ENCODE data around the gene FGA.
A peak's percentile ranks its signal among the peaks of the same experiment; 100 is the strongest.

The FGA gene

GRCh38 chr4:154590329-154591006, at the start of gene FGA:
TSS of gene FGA (minus strand) at chr4:154590742. CDS start at chr4:154590687, 55 bp downstream.
- DNase-seq, result no peak

- no peak for DNase-seq
Measured at GRCh38 chr4:154634058-154634457, 43.5 kb upstream of the FGA start.

DNA sequence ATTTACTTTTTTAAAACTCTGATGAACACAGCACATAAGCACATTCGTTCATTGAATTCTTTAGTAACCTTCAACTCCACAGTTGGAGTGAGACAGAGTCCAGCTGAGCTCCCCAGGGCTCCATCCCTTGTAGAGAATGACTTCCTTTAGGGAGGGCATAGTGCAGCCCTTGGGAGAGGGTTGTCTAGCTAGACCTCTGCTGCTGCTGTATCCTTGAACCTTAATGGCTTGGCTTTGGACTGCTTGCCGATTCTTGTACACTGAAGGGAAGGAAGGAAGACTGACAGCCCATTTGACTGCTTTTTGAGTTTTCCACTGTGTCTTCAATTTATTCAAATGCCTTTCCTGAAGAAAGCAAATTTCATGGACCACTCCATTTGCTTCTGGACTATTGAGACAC, 41.3 kb upstream of the FGA start:
- DNase-seq, result no peak

DNA sequence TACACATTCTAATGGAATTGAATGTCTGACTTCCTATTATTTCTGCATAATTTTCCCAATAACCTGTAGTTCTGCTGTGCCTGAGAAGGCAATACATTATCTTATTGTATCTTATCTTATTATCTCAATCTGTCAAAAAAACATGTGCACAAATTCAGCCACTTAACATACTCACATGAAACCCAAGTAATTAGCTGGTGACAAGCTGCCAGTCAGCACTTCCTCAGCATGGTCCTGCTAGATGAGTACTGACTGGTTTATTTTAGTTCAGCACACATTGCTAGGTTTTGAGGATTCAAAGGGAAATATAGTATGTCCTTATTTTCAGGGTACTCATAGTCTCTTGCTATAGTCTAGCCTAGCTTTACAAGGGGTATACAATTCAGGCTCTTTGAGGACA, 39.8 kb upstream of the FGA start:
- no peak for DNase-seq

DNA sequence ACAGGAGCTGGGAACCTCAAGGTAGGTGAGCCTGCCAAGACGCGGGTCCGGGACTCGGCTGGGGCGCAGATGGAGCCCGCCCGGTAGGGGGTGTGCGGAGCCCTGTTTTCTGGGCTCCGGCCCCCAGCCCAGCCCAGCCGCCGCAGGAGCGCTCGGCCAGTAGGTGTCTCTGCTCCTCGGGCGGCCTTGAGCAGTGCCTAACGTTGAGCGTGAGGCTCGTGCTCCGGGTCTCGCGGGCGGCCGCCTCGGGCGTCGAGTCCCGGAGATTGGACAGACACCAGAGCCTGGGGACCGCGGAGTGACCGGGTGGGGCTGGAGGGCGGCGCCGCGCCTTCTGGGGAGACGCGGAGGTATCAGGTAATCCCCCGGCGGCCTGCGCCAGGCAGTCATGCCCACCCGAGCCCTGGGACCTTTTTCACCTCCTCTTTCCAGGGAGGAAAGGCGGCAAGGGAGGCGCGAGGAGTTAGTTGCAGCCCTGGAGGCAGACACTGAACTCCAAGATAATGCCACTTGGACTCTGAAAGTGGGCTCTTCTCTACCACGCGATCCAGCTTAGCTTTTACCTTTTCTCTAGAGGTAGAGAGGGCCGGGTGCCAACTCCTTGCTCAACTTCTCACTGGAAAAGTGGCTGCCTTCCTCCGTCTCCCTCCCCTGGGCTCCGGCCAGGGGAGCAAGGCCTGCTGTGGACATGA, 36.4 kb upstream of the FGA start:
- DNase-seq, result no peak

- no peak for DNase-seq
Measured at GRCh38 chr4:154625971-154626370, 35.4 kb upstream of the FGA start.

- DNase-seq, result no peak
Measured at GRCh38 chr4:154623995-154624394, 33.5 kb upstream of the FGA start.

- DNase-seq, result no peak
Measured at GRCh38 chr4:154623436-154623835, 32.9 kb upstream of the FGA start.

DNA sequence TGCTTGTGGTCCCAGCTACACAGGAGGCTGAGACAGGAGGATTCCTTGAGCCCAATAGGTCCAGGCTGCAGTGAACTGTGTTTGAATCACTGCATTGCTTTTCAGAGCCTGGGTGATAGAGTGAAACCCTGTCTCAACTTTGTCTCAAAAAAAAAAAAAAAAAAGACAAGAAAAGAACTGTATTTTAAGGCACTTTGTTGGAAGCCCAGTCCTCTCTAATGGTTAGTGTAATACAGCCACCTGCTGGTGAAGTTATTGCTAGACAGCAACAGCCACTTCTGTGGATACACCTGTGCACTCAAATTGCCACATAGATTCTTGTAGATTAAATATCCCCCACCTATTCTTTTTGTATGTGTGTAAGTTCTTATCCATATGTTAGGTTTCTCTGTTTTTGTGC, 32.1 kb upstream of the FGA start:
- DNase-seq, result no peak

- DNase-seq, result no peak
Measured at GRCh38 chr4:154620111-154620510, 29.6 kb upstream of the FGA start.

DNA sequence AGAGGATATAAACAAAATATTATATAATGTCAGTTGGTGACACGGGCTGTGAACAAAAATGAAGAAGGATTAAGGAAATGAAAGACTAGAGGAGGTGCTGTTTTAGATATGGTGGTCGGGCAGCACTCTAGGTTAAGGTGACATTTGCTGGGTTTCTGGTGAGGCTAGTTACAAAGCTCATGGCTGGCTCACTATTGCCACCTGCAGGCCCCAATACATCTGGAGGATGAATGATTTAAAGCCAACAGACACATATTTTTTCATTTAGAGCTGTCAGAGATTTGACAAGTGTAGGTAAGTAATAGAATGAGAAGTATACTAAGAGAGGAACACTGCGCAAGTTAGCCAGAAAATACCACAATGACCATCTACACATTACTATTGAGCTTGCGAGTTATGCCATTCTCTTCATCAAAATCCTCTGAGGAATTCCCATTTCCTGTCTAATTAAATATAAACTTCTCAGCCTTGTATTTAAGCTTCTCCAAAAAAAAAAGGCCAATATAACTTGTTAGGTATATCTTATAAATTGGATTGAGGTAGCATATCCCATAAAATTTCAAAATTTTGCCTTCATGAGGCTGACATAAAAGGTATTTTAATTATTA, 28.3 kb upstream of the FGA start:
- peak; percentile 13 for DNase-seq

GRCh38 chr4:154617820-154618317, 27.3 kb upstream of the FGA start:
- no peak for DNase-seq

GRCh38 chr4:154616731-154617130, 26.2 kb upstream of the FGA start:
- DNase-seq, result no peak

DNA sequence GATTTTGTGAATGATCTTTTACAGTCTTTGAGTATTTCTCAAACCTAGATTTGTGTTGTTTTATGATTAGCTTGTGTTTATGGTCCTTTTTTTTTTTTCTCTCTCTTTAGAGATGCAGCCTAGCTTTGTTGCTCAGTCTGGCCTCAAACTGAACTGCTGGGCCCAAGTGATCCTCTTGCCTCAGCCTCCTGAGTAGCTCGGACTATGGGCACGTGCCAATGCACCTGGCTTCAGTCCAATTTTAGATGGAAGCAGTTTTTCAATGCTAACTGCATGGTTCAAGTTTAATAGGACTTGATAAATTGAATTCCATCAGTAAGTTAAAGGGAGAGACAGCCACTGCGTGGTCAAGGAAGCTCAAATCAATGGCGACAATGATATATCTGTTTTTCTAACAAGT, 25.7 kb upstream of the FGA start:
- no peak for DNase-seq

GRCh38 chr4:154615211-154615610, 24.7 kb upstream of the FGA start:
- no peak for DNase-seq

GRCh38 chr4:154614306-154614705, 23.8 kb upstream of the FGA start:
- no peak for DNase-seq

- no peak for DNase-seq
Measured at GRCh38 chr4:154612472-154613414, 22.2 kb upstream of the FGA start, which contains the start of gene FGG. TSS of gene FGG (minus strand) at chr4:154612656. CDS start at chr4:154612609, 47 bp downstream.

DNA sequence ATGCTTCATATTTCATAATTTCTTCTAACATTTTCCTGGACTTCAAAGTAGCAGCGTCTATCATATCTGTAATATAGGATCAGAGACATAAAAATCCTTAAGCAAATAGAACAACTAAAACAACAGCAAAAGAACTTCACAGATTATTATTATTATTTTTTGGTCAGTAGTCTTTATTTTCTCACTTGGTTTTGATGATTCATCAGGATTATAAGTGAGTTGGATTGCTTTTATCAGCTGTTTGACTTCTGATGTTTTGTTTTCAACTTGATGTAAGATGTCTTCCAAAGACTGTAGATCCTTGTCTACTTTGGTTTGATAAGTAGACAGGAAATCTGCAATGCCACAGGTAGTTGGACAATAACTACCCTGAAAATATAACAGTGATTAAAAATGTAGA, 21.3 kb upstream of the FGA start:
- DNase-seq, result no peak

GRCh38 chr4:154610582-154610981, 20.0 kb upstream of the FGA start:
- no peak for DNase-seq

- DNase-seq, result no peak
Measured at GRCh38 chr4:154609532-154609931, 19.0 kb upstream of the FGA start.

DNA sequence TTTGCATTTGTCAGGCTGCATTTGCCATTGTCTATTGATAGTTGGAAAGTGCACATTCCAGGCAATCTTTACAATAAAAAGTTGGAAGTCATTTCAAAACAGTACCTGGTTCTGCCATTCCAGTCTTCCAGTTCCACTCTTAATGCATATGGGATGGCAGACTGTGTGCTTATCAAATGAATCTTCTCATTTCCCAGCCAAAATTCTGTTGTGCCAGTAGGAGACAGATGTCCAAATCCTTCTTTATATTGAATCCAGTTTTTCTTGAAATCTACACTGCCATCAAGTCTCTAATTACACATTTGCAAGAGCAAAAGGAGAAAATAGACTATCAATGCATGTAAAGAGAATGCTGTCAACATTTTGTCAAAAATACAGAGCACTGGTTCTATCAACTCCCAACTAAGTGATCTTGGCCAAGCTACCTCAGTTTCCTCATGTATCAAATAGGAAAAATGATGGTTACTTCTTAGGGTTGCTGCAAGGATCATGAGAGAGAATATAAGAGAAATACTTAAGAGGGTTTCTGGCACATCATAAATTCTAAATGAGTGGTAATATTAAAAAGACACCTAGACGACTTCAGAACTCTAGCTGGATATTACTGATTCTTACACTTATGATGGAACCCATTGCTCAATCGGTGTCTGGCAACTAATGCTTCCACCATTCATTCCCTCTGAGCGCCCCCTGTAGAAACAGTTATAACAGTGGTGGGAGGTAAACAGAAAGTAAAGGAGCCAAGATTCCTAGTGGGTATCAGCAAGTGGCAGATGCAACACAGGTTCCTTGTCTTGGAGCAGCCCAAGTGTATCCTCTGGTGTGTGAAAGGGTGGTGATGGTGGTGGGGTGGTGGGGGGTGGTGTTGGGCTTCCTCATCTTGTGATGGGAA, 18.1 kb upstream of the FGA start:
- no peak for DNase-seq
